B cell (primary cell): Measurements from ENCODE around the gene GRK5. TPM values are rescaled to one million over a fixed set of nuclear protein-coding genes. Genes with fewer than 3 reads are reported as not detected.

Experiments used
- ATAC-seq: fragments of 200-7000 bp; cut with Tn5 transposase; one replicate; pipeline ENCODE4 v1.10.0; 2021; ENCODE audit warnings: low read depth, mild to moderate bottlenecking, moderate number of reproducible peaks, moderate library complexity
- CTCF ChIA-PET: fragments of 350-600 bp; sonication (Branson Sonifier 250); formaldehyde crosslinking; loops from one replicate; lab custom pipeline; 2021; ENCODE audit warnings: antibody characterized with exemption, inconsistent platforms; lab: Charles Lee
- POLR2A ChIA-PET: fragments of 350-600 bp; sonication (Branson Sonifier 250); formaldehyde crosslinking; loops from one replicate; lab custom pipeline; 2021; ENCODE audit warnings: antibody characterized with exemption; lab: Charles Lee
- DNase-seq: peaks from one replicate; pipeline ENCODE4 v3.0.0; 2013
- H2AFZ ChIP-seq: 2 replicates; pipeline ENCODE4 v1.6.1; 2012; ENCODE audit warnings: mild to moderate bottlenecking, low read depth, low read length; ENCODE audit not compliant: insufficient read depth, poor library complexity, severe bottlenecking
- H3K27ac ChIP-seq, 2 donors: 1 replicate in 1 of 2; 2 replicates in 1 of 2; pipeline ENCODE4 v1.5.1; 2012 to 2013; ENCODE audit warnings: low read length in 2 of 2, mild to moderate bottlenecking in 2 of 2, moderate library complexity in 1 of 2
- H3K27me3 ChIP-seq, 4 experiments: fragments of 200-600 bp in 1 of 4; sonication (generic) in 1 of 4; replicated peaks in 1 of 4; 1 replicate in 2 of 4; 2 replicates in 2 of 4; pipeline versions ENCODE4 v1.6.1 to v1.7.0; 2013 to 2016; ENCODE audit warnings: low read length in 3 of 4, mild to moderate bottlenecking in 2 of 4, mixed read lengths in 1 of 4, moderate library complexity in 1 of 4; ENCODE audit not compliant: insufficient read depth in 4 of 4, control insufficient read depth in 3 of 4; ENCODE audit errors: control extremely low read depth in 1 of 4
- H3K36me3 ChIP-seq, 2 experiments: replicated peaks in 1 of 2; 1 replicate in 1 of 2; 2 replicates in 1 of 2; pipeline versions ENCODE4 v1.6.1 to v1.7.1; 2013; ENCODE audit warnings: low read length in 1 of 2; ENCODE audit not compliant: insufficient read depth in 2 of 2, control insufficient read depth in 1 of 2; ENCODE audit errors: control extremely low read depth in 1 of 2, extremely low read depth in 1 of 2
- H3K4me1 ChIP-seq, 2 donors: fragments of 200-600 bp in 1 of 2; sonication (generic) in 1 of 2; 1 replicate in 1 of 2; 2 replicates in 1 of 2; pipeline versions ENCODE4 v1.5.1 to v1.6.1; 2013 to 2017; ENCODE audit warnings: low read length in 2 of 2; ENCODE audit not compliant: control insufficient read depth in 2 of 2, insufficient read depth in 2 of 2
- H3K4me2 ChIP-seq: replicated peaks from 2 replicates; pipeline ENCODE3; 2012; ENCODE audit warnings: mild to moderate bottlenecking, low read depth, low read length; ENCODE audit not compliant: poor library complexity, severe bottlenecking
- H3K4me3 ChIP-seq, 5 experiments: fragments of 200-600 bp in 1 of 5; sonication (generic) in 1 of 5; 1 replicate in 3 of 5; 2 replicates in 2 of 5; pipeline versions ENCODE4 v1.5.1 to v1.7.0; 2011 to 2016; ENCODE audit warnings: low read length in 4 of 5, mild to moderate bottlenecking in 4 of 5, low read depth in 2 of 5, control low read depth in 1 of 5, moderate library complexity in 1 of 5; ENCODE audit not compliant: insufficient read depth in 1 of 5; ENCODE audit errors: control extremely low read depth in 1 of 5, extremely low read depth in 1 of 5
- H3K79me2 ChIP-seq: fragments of 200-600 bp; sonication (generic); one replicate; pipeline ENCODE4 v1.6.0; 2016; ENCODE audit warnings: low read length; ENCODE audit not compliant: control insufficient read depth, insufficient read depth
- H3K9ac ChIP-seq: fragments of 200-600 bp; sonication (generic); 2 replicates; pipeline ENCODE4 v1.6.1; 2017; ENCODE audit warnings: mild to moderate bottlenecking, low read length, moderate library complexity
- H3K9me3 ChIP-seq, 3 donors: one replicate each; pipeline versions ENCODE4 v1.6.1 to v1.7.1; 2013; ENCODE audit warnings: low read length in 2 of 3; ENCODE audit not compliant: control insufficient read depth in 2 of 3, insufficient read depth in 1 of 3; ENCODE audit errors: control extremely low read depth in 1 of 3
- H4K20me1 ChIP-seq: 2 replicates; pipeline ENCODE4 v1.6.0; 2012; ENCODE audit warnings: mild to moderate bottlenecking, low read length; ENCODE audit not compliant: insufficient read depth, control insufficient read depth, poor library complexity, severe bottlenecking
- H3K27ac Mint-ChIP-seq: one replicate; pipeline ENCODE4 v1.8.0; 2021; ENCODE audit warnings: mixed read lengths
- H3K27me3 Mint-ChIP-seq: one replicate; pipeline ENCODE4 v1.8.0; 2021; ENCODE audit warnings: mixed read lengths
- H3K4me1 Mint-ChIP-seq: one replicate; pipeline ENCODE4 v1.8.0; 2021; ENCODE audit warnings: mixed read lengths
- H3K4me3 Mint-ChIP-seq: one replicate; pipeline ENCODE4 v1.8.0; 2021; ENCODE audit warnings: mixed read lengths
- H3K9me3 Mint-ChIP-seq: one replicate; pipeline ENCODE4 v1.8.0; 2022; ENCODE audit warnings: mixed read lengths; ENCODE audit not compliant: insufficient read depth
- CTCF ChIP-seq: fragments of 200-600 bp; IDR thresholded peaks from one replicate; pipeline ENCODE4 v1.8.0; 2022; ENCODE audit warnings: antibody characterized with exemption, mild to moderate bottlenecking
- EZH2 ChIP-seq: IDR thresholded peaks from 2 replicates; pipeline ENCODE4 v1.6.1; 2012; ENCODE audit warnings: borderline replicate concordance, low read depth, mild to moderate bottlenecking, moderate library complexity, low read length; ENCODE audit not compliant: insufficient read depth, poor library complexity, severe bottlenecking
- WGBS: methylation state at CpG from one replicate; pipeline ENCODE4 v1.1.5; 2013; ENCODE audit warnings: missing lambda C conversion rate; ENCODE audit not compliant: insufficient coverage; 5-methylcytosine and 5-hydroxymethylcytosine counted together
- intact Hi-C: fragments of 100-400 bp; cut with micrococcal nuclease; formaldehyde crosslinking; loops from one replicate; pipeline ENCODE4 v1.10.0; 2022
- polyA plus RNA-seq: library from polyadenylated mRNA; depleted of rRNA; stranded (reverse); fragments of >200 nt; gene quantifications from 2 replicates; pipeline ENCODE4 v1.2.3, GENCODE V29; 2012
- total RNA-seq, 2 donors: library from RNA; stranded (reverse); fragments of 120-200 nt in 1 of 2; gene quantifications; 1 replicate in 1 of 2; 2 replicates in 1 of 2; pipeline versions ENCODE4 v1.2.3 to v1.2.4, GENCODE V29; 2013 to 2022

GRK5 gene
- total and polyA plus RNA-seq, 2 donors (not counting 1 experiment from before 2014, with no cell fraction given), result 21.9 to 54.8 TPM

- Histone ChIP-seq H3K4me3 (no peak overlapping the region), H3K36me3 (no peaks in the 10 kb centered on the region), H3K9me3 (peaks cover 0 to 9% (median 0%) of the 10 kb centered on the region in 3 donors), H2AFZ (no peak overlapping the region), H3K9ac (no peak overlapping the region), H3K79me2 (peaks cover 89% of the 10 kb centered on the region), H3K27ac (no peak overlapping the region), H4K20me1 (peaks cover 33% of the 10 kb centered on the region), H3K4me2 (no peak overlapping the region), H3K27me3 (no peaks in the 10 kb centered on the region), H3K4me1 (peaks cover 9 to 17% of the 10 kb centered on the region in 2 donors)
- Mint-ChIP-seq H3K4me1 (peaks cover 39% of the 10 kb centered on the region), H3K4me3 (no peak overlapping the region), H3K27ac (no peak overlapping the region), H3K9me3 (no peaks in the 10 kb centered on the region), H3K27me3 (no peaks in the 10 kb centered on the region)
- DNase-seq (no peak), ATAC-seq (no peak)
- ChIA-PET CTCF (interaction anchor here (1.5 kb wide), 1 partner anchor 34 kb away, joined by 7 read pairs; the partner anchor contains the start of gene GRK5), POLR2A (no interaction called here)
- TF ChIP-seq EZH2, result no peak
- TF ChIP-seq CTCF, result no peak
- intact Hi-C loops, result no loop called here
- 93% methylated on average over 12 of the region's 12 CpGs for WGBS
Measured at GRCh38 chr10:119241066-119241465, 33.7 kb downstream of the GRK5 start.

- H3K4me3 ChIP-seq, result no peak overlapping the region
Measured at GRCh38 chr10:119242186-119242585, 34.8 kb downstream of the GRK5 start.

More at GRCh38 chr10:119242186-119242585, 34.8 kb downstream of the GRK5 start:
- intact Hi-C loops, result no loop called here
- no peaks in the 10 kb centered on the region for H3K36me3 ChIP-seq
- H3K27ac ChIP-seq, result no peak overlapping the region
- H4K20me1 ChIP-seq, result peaks cover 41% of the 10 kb centered on the region
- H3K79me2 ChIP-seq, result peaks cover 91% of the 10 kb centered on the region
- CTCF ChIA-PET, result interaction anchor here (0.6 to 1.5 kb wide), 3 partner anchors 35 to 248 kb away, joined by 3 to 7 read pairs (median 3); partner anchors contain the start of gene GRK5
- H3K4me1 Mint-ChIP-seq, result peaks cover 33% of the 10 kb centered on the region
- DNase-seq (no peak), ATAC-seq (no peak)
- no peaks in the 10 kb centered on the region for H3K27me3 Mint-ChIP-seq
- H2AFZ ChIP-seq, result no peak overlapping the region
- no peak overlapping the region for H3K4me3 Mint-ChIP-seq
- H3K27me3 ChIP-seq, result no peaks in the 10 kb centered on the region
- H3K9me3 Mint-ChIP-seq, result no peaks in the 10 kb centered on the region
- no peak overlapping the region for H3K4me2 ChIP-seq
- WGBS, result 100% methylated on average over 5 of the region's 7 CpGs
- TF ChIP-seq CTCF (no peak), EZH2 (no peak)
- peaks cover 9 to 16% of the 10 kb centered on the region in 2 donors for H3K4me1 ChIP-seq
- H3K9ac ChIP-seq, result no peak overlapping the region
- POLR2A ChIA-PET, result no interaction called here
- no peak overlapping the region for H3K27ac Mint-ChIP-seq
- H3K9me3 ChIP-seq, result peaks cover 0 to 9% (median 0%) of the 10 kb centered on the region in 3 donors
